GM06990 (cell line): ENCODE measurements around the gene HAVCR2.
"Not testable (repeated sequence)": the region's sequence is repeated elsewhere in the genome, so short reads cannot be mapped to it uniquely, and the experiment has no call there.

ENCODE experiments used
- DNase-seq: peaks from one replicate; pipeline ENCODE4 v3.0.0-alpha.2; 2011; ENCODE audit not compliant: insufficient read length; ENCODE audit errors: extremely low read depth
- H3K27me3 ChIP-seq: replicated peaks from 2 replicates; pipeline ENCODE4 v1.6.0; 2011; ENCODE audit warnings: low read length; ENCODE audit not compliant: control insufficient read depth, insufficient read depth
- H3K36me3 ChIP-seq: 2 replicates; pipeline ENCODE4 v1.5.1; 2011; ENCODE audit warnings: low read length; ENCODE audit not compliant: control insufficient read depth, insufficient read depth
- H3K4me3 ChIP-seq: replicated peaks from 2 replicates; pipeline ENCODE4 v1.5.1; 2011; ENCODE audit warnings: low read depth, mild to moderate bottlenecking, control low read depth, low read length
- TF ChIP-seq, protein P1 (sequence below): IDR thresholded peaks from 2 replicates; pipeline ENCODE4 v1.5.1; 2011; ENCODE audit warnings: low read length, control low read depth, mild to moderate bottlenecking, inconsistent platforms; ENCODE audit not compliant: insufficient read depth, poor library complexity, severe bottlenecking

Gene HAVCR2

DNA sequence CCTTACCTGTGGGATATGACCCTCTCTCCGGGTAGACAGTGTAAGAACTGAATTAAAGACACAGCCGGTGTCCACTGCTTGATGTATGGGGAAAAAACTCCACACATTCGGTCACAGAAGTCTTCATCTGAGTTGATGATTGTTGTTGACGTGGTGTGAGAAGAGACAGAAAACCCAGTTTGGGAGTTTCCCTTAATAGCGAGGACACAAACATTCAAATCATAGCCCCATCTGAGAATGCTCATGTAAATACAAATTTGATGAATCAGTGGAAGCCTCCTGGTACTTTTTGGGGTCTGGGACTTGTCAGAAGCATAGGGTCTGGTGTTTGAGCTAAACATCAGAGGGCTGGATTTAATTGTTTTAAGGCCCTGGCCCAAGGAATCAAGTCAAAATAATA lies 60.9 kb downstream of the HAVCR2 start:
- Histone ChIP-seq H3K36me3 (no peaks in the 10 kb centered on the region), H3K27me3 (no peaks in the 10 kb centered on the region), H3K4me3 (no peak overlapping the region)
- TF ChIP-seq, protein P1, sequence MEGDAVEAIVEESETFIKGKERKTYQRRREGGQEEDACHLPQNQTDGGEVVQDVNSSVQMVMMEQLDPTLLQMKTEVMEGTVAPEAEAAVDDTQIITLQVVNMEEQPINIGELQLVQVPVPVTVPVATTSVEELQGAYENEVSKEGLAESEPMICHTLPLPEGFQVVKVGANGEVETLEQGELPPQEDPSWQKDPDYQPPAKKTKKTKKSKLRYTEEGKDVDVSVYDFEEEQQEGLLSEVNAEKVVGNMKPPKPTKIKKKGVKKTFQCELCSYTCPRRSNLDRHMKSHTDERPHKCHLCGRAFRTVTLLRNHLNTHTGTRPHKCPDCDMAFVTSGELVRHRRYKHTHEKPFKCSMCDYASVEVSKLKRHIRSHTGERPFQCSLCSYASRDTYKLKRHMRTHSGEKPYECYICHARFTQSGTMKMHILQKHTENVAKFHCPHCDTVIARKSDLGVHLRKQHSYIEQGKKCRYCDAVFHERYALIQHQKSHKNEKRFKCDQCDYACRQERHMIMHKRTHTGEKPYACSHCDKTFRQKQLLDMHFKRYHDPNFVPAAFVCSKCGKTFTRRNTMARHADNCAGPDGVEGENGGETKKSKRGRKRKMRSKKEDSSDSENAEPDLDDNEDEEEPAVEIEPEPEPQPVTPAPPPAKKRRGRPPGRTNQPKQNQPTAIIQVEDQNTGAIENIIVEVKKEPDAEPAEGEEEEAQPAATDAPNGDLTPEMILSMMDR = no peak
- DNase-seq = no peak

DNA sequence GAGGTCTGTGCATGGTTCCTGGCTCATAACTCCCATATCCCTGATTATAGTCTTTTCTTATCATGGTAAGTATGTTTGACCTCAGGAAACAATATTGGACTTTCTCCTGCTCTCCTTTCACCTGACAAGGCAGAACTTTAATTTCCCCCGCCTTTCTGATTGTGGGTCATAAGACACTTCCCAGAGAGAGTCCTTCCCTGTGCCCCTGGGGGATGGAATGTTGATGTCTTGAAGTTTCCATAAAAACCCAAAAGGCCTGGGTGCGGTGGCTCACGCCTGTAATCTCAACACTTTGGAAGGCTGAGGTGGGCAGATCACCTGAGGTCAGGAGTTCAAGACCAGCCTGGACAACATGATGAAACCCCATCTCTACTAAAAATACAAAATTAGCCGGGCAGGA lies 61.8 kb downstream of the HAVCR2 start:
- H3K27me3 ChIP-seq, H3K36me3 ChIP-seq, DNase-seq: not testable (repeated sequence)

DNA sequence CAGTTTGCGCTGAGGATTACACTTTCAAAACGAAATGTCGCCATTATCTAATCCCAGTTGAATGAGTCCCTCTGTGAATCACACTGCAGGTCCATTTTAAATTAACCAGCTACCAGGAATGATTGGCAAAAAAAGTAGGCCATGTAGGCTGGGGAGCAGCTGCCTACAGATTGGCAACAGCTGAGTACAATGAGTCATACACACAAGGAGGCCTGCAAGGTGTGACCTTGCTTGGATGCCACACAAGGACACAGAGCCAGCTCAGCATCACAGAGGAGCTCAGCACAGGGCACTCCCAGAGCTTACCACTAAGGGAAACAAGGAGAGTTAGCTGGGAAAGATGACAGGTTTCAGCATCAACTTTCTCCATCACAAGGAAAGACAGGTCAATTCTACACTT lies 62.8 kb downstream of the HAVCR2 start:
- no peaks in the 10 kb centered on the region for H3K36me3 ChIP-seq
- H3K4me3 ChIP-seq = no peak overlapping the region
- H3K27me3 ChIP-seq = no peaks in the 10 kb centered on the region
- TF ChIP-seq, protein P1 = no peak
- no peak for DNase-seq

More for the DNA sequence above, 61.8 kb downstream of the HAVCR2 start:
- not testable (repeated sequence) for H3K4me3 ChIP-seq

DNA sequence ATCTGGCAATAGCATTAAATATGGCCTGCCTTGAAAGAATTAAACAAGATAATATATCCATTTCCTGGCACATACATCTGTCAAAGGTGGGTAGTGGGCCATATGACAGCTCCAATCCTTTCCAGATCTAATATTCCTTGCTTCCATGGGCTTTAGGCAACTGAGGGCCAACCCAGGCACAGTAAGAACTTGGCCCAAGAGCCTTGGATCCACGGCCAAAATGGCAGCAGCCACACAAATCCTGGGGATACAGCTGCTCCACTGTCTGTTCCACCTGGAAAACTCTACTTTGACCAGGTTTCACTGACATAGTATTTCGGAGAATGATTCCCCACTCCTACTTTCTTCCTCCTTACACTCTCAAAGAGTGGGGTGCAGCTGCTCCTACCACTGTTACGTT lies 63.2 kb downstream of the HAVCR2 start:
- Histone ChIP-seq H3K36me3 (no peaks in the 10 kb centered on the region), H3K4me3 (no peak overlapping the region), H3K27me3 (no peaks in the 10 kb centered on the region)
- no peak for DNase-seq
- TF ChIP-seq, protein P1 = no peak

DNA sequence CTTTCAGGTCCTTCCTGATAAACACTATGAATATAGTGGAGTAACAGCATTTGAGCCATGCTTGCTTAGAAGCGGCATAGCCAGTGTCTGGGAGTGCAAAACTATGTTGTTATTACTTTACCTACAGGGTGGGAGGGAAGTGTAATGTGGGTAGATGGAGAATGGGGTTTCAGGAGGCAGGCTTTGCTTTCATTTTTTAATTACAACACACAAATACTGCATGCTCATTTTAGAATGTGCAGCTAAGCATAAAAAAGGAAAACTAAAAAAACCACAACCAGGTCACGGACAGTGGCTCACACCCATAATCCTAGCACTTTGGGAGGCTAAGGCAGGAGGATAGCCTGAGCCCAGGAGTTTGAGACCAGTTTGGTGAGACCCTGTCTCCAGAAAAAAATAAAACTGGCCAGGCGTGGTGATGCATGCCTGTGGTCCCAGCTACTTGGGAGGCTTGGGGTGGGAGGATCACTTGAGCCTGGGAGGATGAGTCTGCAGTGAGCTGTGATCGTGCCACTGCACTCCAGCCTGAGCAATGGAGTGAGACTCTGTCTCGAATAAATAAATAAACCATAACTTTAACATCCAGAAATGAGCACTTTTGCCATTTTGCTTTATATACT lies 70.2 kb downstream of the HAVCR2 start:
- no peak overlapping the region for H3K4me3 ChIP-seq

More for the DNA sequence above, 70.2 kb downstream of the HAVCR2 start:
- no peak for DNase-seq
- no peaks in the 10 kb centered on the region for H3K36me3 ChIP-seq
- TF ChIP-seq, protein P1 = no peak
- no peaks in the 10 kb centered on the region for H3K27me3 ChIP-seq
